Esophagus squamous epithelium (tissue), 4 donors: ENCODE data around the gene IDH1.

Experiments used
- CTCF ChIP-seq, 6 experiments: fragments of 450-650 bp in 4 of 6; fragments of 200-600 bp in 2 of 6; sonication (generic) in 2 of 6; IDR thresholded peaks; one replicate each; pipeline ENCODE4 v1.5.1; 2016 to 2019; ENCODE audit warnings: antibody characterized with exemption in 6 of 6, mild to moderate bottlenecking in 4 of 6, moderate library complexity in 4 of 6
- POLR2A ChIP-seq, 4 donors: fragments of 450-650 bp; IDR thresholded peaks; one replicate each; pipeline ENCODE4 v1.6.1; 2017; ENCODE audit warnings: antibody characterized with exemption in 4 of 4, mild to moderate bottlenecking in 4 of 4, moderate library complexity in 3 of 4

- no peak for TF ChIP-seq CTCF (IDR thresholded peaks at IDR 0.05)
- no peak for TF ChIP-seq POLR2A (IDR thresholded peaks at IDR 0.05)
Observed at GRCh38 chr2:208239770-208240493, 14.9 kb downstream of the IDH1 start.
